ENCODE results near the gene AICDA.
"Not testable (repeated sequence)": the region's sequence is repeated elsewhere in the genome, so short reads cannot be mapped to it uniquely, and the experiment has no call there.

The AICDA gene

DNA sequence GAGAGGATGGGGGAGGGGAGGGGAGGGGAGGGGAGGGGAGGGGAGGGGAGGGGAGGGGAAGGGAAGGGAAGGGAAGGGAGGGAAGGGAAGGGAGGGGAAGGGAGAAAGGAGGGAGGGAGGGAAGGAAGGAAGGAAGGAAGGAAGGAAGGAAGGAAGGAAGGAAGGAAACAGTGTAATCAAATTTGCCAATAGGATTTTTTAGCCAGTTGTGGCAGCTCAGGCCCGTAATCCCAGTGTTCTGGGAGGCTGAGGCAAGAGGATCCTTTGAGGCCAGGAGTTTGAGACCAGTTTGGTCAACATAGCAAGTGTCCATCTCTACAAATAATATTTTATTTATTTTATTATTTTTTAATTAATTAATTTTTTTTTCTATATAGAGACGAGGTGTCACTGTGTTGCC, 19.4 kb downstream of the AICDA start:
- H3K9me3 ChIP-seq = no peaks in the 10 kb centered on the region
- no peak for DNase-seq
- intact Hi-C loops (cut with DNase I; ENCODE audit: low total_unique reads) = no loop called here
- no peaks in the 10 kb centered on the region for H3K36me3 ChIP-seq
- no peaks in the 10 kb centered on the region for H3K4me1 ChIP-seq
- no peak overlapping the region for H3K4me3 ChIP-seq
- TF ChIP-seq, protein P1, sequence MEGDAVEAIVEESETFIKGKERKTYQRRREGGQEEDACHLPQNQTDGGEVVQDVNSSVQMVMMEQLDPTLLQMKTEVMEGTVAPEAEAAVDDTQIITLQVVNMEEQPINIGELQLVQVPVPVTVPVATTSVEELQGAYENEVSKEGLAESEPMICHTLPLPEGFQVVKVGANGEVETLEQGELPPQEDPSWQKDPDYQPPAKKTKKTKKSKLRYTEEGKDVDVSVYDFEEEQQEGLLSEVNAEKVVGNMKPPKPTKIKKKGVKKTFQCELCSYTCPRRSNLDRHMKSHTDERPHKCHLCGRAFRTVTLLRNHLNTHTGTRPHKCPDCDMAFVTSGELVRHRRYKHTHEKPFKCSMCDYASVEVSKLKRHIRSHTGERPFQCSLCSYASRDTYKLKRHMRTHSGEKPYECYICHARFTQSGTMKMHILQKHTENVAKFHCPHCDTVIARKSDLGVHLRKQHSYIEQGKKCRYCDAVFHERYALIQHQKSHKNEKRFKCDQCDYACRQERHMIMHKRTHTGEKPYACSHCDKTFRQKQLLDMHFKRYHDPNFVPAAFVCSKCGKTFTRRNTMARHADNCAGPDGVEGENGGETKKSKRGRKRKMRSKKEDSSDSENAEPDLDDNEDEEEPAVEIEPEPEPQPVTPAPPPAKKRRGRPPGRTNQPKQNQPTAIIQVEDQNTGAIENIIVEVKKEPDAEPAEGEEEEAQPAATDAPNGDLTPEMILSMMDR (IDR thresholded peaks at IDR 0.05) = no peak
- H3K27me3 ChIP-seq = no peaks in the 10 kb centered on the region
- no peak overlapping the region for H3K27ac ChIP-seq

DNA sequence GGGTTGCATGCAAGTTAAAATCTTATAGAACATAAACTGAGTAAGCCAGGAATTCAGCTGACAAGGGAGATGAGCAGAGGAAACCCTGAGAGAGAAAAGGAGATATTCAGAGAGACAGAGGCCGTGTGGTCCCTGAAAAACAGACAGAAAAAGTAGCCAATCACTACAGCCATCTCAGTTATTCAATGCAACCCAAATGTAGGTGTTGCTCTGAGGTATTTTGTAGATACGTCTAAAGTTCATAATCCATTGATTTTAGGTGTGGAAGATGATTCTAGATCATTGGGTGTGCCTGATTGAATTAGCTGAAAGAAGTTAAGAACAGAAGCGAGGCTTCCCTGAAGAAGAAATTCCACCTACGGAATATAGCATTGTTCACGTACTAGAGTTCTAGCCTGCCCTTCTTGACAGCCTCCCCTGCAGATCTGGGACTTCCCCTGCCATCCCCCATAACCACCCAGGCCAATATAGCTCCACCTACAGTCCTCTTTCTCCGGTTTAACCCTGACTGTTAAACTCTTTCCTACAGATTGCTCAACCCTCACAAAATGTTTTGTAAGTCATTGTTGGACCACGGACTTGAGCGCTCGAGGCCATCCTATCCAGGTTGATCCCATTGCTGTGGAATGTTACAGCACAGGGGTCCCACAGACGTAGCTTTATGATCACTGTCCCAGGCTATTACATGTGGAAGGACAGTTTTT, 21.7 kb downstream of the AICDA start:
- intact Hi-C loops (cut with DNase I; ENCODE audit: low total_unique reads) = no loop called here
- Histone ChIP-seq H3K9me3 (no peaks in the 10 kb centered on the region), H3K36me3 (no peaks in the 10 kb centered on the region), H3K27me3 (no peaks in the 10 kb centered on the region), H3K27ac (no peak overlapping the region), H3K4me3 (no peak overlapping the region), H3K4me1 (no peaks in the 10 kb centered on the region)
- TF ChIP-seq, protein P1 (IDR thresholded peaks at IDR 0.05) = no peak
- no peak for DNase-seq

DNA sequence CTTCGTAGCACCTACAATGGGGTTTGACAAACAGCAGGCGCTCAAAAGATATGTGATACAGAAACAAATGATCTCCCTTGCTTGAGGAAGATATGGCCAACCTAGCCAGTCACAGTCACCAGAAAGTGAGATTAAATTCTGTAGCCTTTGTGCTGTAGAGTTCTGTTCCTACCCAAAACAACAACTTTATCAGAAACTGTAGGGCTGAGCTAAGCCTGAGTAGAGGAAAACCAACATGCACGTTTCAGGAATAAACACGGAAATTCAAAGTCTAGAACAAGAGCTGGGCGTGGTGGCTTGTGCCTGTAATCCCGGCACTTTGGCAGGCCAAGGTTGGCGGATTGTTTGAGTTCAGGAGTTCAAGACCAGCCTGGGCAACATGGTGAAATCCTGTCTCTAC, 23.0 kb downstream of the AICDA start:
- Histone ChIP-seq H3K36me3 (no peaks in the 10 kb centered on the region), H3K4me1 (no peaks in the 10 kb centered on the region), H3K27ac (no peak overlapping the region), H3K27me3 (no peaks in the 10 kb centered on the region), H3K9me3 (no peaks in the 10 kb centered on the region), H3K4me3 (no peak overlapping the region)
- intact Hi-C loops (cut with DNase I; ENCODE audit: low total_unique reads) = no loop called here
- TF ChIP-seq, protein P1 (IDR thresholded peaks at IDR 0.05) = no peak
- DNase-seq = no peak

DNA sequence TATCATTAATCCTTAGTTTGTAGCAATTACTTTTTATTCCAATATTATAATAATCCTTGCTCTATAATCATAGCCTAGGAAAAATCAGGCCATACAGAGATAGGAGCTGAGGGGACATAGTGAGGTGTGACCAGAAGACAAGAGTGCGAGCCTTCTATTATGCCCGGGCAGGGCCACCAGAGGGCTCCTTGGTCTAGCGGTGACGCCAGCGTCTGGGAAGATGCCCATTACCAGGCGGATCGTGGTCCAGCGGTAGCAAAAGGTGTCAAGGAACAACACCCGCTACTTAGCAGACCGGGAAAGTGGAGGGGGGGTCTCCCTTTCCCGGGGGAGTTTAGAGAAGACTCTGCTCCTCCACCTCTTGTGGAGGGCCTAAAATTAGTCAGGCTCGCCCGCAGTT, 28.2 kb downstream of the AICDA start:
- H3K27me3 ChIP-seq; H3K4me3 ChIP-seq; H3K27ac ChIP-seq; H3K36me3 ChIP-seq; intact Hi-C loops (cut with DNase I; ENCODE audit: low total_unique reads); H3K4me1 ChIP-seq; DNase-seq; H3K9me3 ChIP-seq: not testable (repeated sequence)

DNA sequence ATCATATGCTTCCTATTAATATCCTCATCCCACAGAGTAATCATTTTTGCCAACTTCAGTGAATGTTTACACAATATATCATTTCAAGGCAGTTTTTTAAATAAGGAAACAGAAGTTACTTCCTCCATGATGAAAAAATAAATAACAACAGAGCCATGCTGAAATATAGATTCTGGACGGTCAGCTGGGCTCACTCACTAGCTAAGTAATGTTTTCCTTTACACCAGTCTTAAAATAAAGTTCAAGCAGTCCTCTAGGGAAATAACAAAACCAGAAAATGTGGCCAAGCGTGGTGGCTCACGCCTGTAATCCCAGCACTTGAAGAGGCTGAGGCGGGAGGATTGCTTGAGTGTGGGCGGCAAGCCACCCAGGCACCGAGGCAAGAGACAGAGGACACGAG, 28.7 kb downstream of the AICDA start:
- TF ChIP-seq, protein P1 (IDR thresholded peaks at IDR 0.05) = no peak
- Histone ChIP-seq H3K27me3 (no peaks in the 10 kb centered on the region), H3K36me3 (no peaks in the 10 kb centered on the region), H3K4me3 (no peak overlapping the region), H3K9me3 (no peaks in the 10 kb centered on the region), H3K27ac (no peak overlapping the region), H3K4me1 (peaks cover 0 to 8% (median 0%) of the 10 kb centered on the region in 4 donors)
- intact Hi-C loops (cut with DNase I; ENCODE audit: low total_unique reads) = no loop called here
- no peak for DNase-seq

DNA sequence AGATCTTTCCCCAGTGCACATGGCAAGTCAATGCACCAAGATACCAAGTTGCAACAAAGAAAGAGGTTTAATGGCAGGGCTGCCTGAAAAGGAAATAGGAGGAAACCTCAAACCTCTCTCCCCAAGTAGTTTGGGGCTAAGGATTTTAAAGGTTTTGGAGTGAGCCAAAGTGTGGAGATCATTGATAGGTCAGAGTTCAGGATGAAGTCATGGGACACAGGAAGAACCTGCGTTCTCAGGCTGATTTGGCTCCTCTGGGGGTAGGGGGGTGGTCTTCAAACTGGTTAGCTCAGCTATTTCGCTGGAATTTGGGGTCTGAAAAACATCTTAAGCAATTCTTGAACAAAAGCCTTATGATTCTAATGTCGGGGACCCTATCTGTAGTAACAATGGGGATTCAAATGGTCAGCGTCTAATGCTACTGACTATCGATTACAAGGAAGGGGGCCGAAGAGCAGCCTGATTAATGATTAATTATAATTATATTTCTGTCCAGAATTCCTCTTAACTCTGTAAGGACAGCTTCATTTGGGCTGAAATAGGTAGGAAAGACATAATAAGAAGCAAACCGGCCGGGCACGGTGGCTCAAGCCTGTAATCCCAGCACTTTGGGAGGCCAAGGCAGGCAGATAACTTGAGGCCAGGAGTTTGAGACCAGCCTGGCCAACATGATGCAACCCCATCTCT, 31.4 kb downstream of the AICDA start:
- Histone ChIP-seq H3K27me3 (no peaks in the 10 kb centered on the region), H3K27ac (no peak overlapping the region), H3K4me3 (no peak overlapping the region), H3K4me1 (peaks cover 0 to 8% (median 0%) of the 10 kb centered on the region in 4 donors), H3K36me3 (no peaks in the 10 kb centered on the region), H3K9me3 (no peaks in the 10 kb centered on the region)
- TF ChIP-seq, protein P1 (IDR thresholded peaks at IDR 0.05) = no peak
- intact Hi-C loops (cut with DNase I; ENCODE audit: low total_unique reads) = no loop called here
- DNase-seq = no peak
